ENCODE data around the gene SERP2. TPM values are rescaled to one million over a fixed set of nuclear protein-coding genes. Genes with fewer than 3 reads are reported as not detected.

SERP2 gene
- total RNA-seq, 4 donors from 2014 or later: 5.8 to 9.5 (median 7.4) TPM

DNA sequence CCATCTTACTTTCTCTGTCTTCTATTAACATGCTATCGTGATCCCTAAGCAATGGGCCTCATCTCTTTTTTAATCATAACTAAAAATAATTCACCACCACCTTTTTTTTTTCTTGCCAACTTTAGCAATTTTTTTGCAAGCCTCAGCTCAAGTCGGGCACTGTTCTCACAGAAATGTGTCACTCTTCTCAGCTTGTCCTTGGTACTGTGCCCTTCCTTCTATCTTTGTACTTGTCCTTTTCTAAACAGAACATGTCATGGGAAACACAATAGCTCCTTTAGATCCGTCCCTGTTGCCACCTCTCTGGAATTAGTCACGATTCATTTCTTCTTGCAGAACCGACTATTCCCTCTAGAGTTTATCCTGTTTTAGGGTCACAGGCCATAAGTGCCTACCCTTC lies 10.3 kb downstream of the SERP2 start:
- Histone ChIP-seq H3K4me3 (no peak overlapping the region), H3K27ac (replicated peaks in 1 of 4) (no peak overlapping the region), H3K4me1 (peaks cover 0 to 7% (median 0%) of the 10 kb centered on the region in 4 donors), H3K27me3 (no peaks in the 10 kb centered on the region), H3K36me3 (peaks cover 0 to 24% (median 7%) of the 10 kb centered on the region in 4 donors), H3K9me3 (no peaks in the 10 kb centered on the region)
- TF ChIP-seq POLR2A (IDR thresholded peaks at IDR 0.05; ENCODE audit: low read depth) (no peak), POLR2AphosphoS5 (IDR thresholded peaks at IDR 0.05) (no peak), EP300 (IDR thresholded peaks at IDR 0.05) (no peak)
- TF ChIP-seq, protein P1, sequence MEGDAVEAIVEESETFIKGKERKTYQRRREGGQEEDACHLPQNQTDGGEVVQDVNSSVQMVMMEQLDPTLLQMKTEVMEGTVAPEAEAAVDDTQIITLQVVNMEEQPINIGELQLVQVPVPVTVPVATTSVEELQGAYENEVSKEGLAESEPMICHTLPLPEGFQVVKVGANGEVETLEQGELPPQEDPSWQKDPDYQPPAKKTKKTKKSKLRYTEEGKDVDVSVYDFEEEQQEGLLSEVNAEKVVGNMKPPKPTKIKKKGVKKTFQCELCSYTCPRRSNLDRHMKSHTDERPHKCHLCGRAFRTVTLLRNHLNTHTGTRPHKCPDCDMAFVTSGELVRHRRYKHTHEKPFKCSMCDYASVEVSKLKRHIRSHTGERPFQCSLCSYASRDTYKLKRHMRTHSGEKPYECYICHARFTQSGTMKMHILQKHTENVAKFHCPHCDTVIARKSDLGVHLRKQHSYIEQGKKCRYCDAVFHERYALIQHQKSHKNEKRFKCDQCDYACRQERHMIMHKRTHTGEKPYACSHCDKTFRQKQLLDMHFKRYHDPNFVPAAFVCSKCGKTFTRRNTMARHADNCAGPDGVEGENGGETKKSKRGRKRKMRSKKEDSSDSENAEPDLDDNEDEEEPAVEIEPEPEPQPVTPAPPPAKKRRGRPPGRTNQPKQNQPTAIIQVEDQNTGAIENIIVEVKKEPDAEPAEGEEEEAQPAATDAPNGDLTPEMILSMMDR (IDR thresholded peaks at IDR 0.05): no peak
- intact Hi-C loops (cut with DNase I): no loop called here
- no peak for DNase-seq (ENCODE audit: extremely low spot score)
- 69% methylated on average over 5 of the region's 5 CpGs for WGBS

DNA sequence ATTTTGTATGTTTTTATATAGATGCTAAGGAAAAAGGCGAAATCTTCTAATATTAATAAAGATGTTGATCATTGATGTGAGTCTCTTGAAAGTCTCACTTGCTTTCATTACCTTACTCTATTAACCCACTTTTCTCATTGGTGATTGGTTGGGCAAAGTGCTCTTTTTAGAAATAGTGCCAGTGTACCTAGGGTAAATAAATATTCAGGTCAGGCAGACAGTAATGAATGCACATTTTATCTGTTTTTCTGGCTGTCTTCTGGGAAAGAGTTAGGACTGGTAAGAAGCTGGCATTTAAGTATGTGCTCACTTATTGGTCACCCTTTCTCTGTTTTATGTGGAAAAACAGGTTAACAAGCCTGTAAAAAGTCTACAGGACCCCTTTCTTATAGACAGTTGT lies 11.2 kb downstream of the SERP2 start:
- intact Hi-C loops (cut with DNase I): no loop called here
- no peaks in the 10 kb centered on the region for H3K9me3 ChIP-seq

DNA sequence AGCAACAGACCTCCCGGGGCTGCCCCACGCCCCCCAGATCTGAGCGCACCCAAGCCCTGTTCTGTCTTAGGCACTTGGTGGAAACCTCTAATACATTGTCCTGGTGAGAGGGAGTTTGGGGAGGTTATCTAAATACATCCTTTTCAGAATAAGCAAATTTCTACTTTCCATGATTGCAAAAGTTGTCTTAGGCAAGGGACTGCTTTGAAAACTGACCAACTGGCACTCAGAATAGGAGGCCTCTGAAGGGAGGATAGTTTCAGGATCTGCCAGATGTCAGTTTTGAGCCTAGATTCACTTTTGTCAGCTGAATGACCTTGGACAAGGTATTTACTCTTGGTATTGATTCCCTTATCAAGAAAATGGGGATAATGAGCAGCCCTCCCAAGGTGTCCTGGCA lies 11.8 kb downstream of the SERP2 start:
- 100% methylated on average over 3 of the region's 3 CpGs for WGBS
- intact Hi-C loops (cut with DNase I): no loop called here
- no peak for DNase-seq (ENCODE audit: extremely low spot score)
- Histone ChIP-seq H3K27me3 (no peaks in the 10 kb centered on the region), H3K36me3 (peaks cover 0 to 19% (median 0%) of the 10 kb centered on the region in 4 donors), H3K9me3 (no peaks in the 10 kb centered on the region), H3K4me1 (peaks cover 0 to 7% (median 0%) of the 10 kb centered on the region in 4 donors), H3K4me3 (no peak overlapping the region), H3K27ac (replicated peaks in 1 of 4) (no peak overlapping the region)
- no peak for TF ChIP-seq POLR2AphosphoS5 (IDR thresholded peaks at IDR 0.05)
- TF ChIP-seq POLR2A (IDR thresholded peaks at IDR 0.05; ENCODE audit: low read depth): no peak
- no peak for TF ChIP-seq EP300 (IDR thresholded peaks at IDR 0.05)
- TF ChIP-seq, protein P1 (IDR thresholded peaks at IDR 0.05): no peak

More for the DNA sequence above, 11.2 kb downstream of the SERP2 start:
- DNase-seq (ENCODE audit: extremely low spot score): no peak
- peaks cover 0 to 7% (median 0%) of the 10 kb centered on the region in 4 donors for H3K4me1 ChIP-seq
- no peak overlapping the region for H3K4me3 ChIP-seq
- TF ChIP-seq EP300 (IDR thresholded peaks at IDR 0.05) (no peak), POLR2A (IDR thresholded peaks at IDR 0.05; ENCODE audit: low read depth) (no peak), POLR2AphosphoS5 (IDR thresholded peaks at IDR 0.05) (no peak)
- TF ChIP-seq, protein P1 (IDR thresholded peaks at IDR 0.05): no peak
- H3K27ac ChIP-seq (replicated peaks in 1 of 4): no peak overlapping the region
- H3K27me3 ChIP-seq: no peaks in the 10 kb centered on the region
- H3K36me3 ChIP-seq: peaks cover 0 to 21% (median 4%) of the 10 kb centered on the region in 4 donors
- WGBS: 97% methylated on average over 1 of the region's 1 CpG

GRCh38 chr13:44385847-44386246 lies 12.2 kb downstream of the SERP2 start:
- no peaks in the 10 kb centered on the region for H3K27me3 ChIP-seq
- H3K4me1 ChIP-seq: peaks cover 0 to 7% (median 0%) of the 10 kb centered on the region in 4 donors
- TF ChIP-seq POLR2AphosphoS5 (IDR thresholded peaks at IDR 0.05) (no peak), POLR2A (IDR thresholded peaks at IDR 0.05; ENCODE audit: low read depth) (no peak), EP300 (IDR thresholded peaks at IDR 0.05) (no peak)
- TF ChIP-seq, protein P1 (IDR thresholded peaks at IDR 0.05): no peak
- 86% methylated on average over 6 of the region's 6 CpGs for WGBS
- H3K4me3 ChIP-seq: no peak overlapping the region
- no peaks in the 10 kb centered on the region for H3K9me3 ChIP-seq
- H3K27ac ChIP-seq (replicated peaks in 1 of 4): no peak overlapping the region
- intact Hi-C loops (cut with DNase I): no loop called here
- DNase-seq (ENCODE audit: extremely low spot score): no peak
- peaks cover 0 to 16% (median 0%) of the 10 kb centered on the region in 4 donors for H3K36me3 ChIP-seq

Measured in esophagus muscularis mucosa (tissue), 4 donors.